IMR-90 (cell line): ENCODE results near the gene LTBP1. TPM values are rescaled to one million over a fixed set of nuclear protein-coding genes. Genes with fewer than 3 reads are reported as not detected.
A peak's percentile ranks its signal among the peaks of the same experiment; 100 is the strongest.

Experiments
- ATAC-seq: fragments of 200-7000 bp; cut with Tn5 transposase; 2 replicates; pipeline ENCODE4 v1.9.1; 2020; ENCODE audit warnings: low read depth, mild to moderate bottlenecking, moderate library complexity
- BruUV-seq: library from RNA; stranded (reverse); fragments of 400-500 nt; replicated peaks from 2 replicates; lab custom pipeline; 2021; lab: Mats Ljungman, UMichigan
- CTCF ChIA-PET: fragments of 300-600 bp; formaldehyde crosslinking; extraction: SDS; loops from one replicate; lab custom pipeline; 2021; ENCODE audit warnings: antibody characterized with exemption; lab: Yijun Ruan, JAX
- POLR2A ChIA-PET: fragments of 300-600 bp; sonication (Branson Sonifier 250); formaldehyde crosslinking; loops from one replicate; lab custom pipeline; 2022; ENCODE audit warnings: antibody characterized with exemption; ENCODE audit not compliant: unreplicated experiment; lab: Charles Lee
- DNase-seq: peaks from one replicate; pipeline ENCODE4 v3.0.0; 2013
- H2AFZ ChIP-seq: replicated peaks from 2 replicates; pipeline ENCODE3; 2013; ENCODE audit warnings: low read length, mild to moderate bottlenecking; ENCODE audit not compliant: poor library complexity
- H2AK5ac ChIP-seq: 2 replicates; pipeline ENCODE4 v1.6.1; 2013; ENCODE audit warnings: low read depth, low read length, inconsistent platforms
- H2AK9ac ChIP-seq: replicated peaks from 2 replicates; pipeline ENCODE3; 2013; ENCODE audit warnings: mild to moderate bottlenecking, low read depth, low read length, moderate library complexity; ENCODE audit not compliant: poor library complexity
- H2BK120ac ChIP-seq: 2 replicates; pipeline ENCODE4 v1.6.1; 2013; ENCODE audit warnings: low read depth, low read length, inconsistent platforms
- H2BK15ac ChIP-seq: 3 replicates; pipeline ENCODE4 v1.6.1; 2013; ENCODE audit warnings: low read depth, low read length, inconsistent platforms
- H2BK20ac ChIP-seq: 2 replicates; pipeline ENCODE4 v1.6.1; 2013; ENCODE audit warnings: low read depth, mild to moderate bottlenecking, inconsistent platforms, low read length, moderate library complexity
- H2BK5ac ChIP-seq: 2 replicates; pipeline ENCODE4 v1.6.1; 2013; ENCODE audit warnings: mild to moderate bottlenecking, low read depth, low read length, inconsistent platforms; ENCODE audit not compliant: poor library complexity, severe bottlenecking
- H3K14ac ChIP-seq: replicated peaks from 2 replicates; pipeline ENCODE4 v1.6.1; 2013; ENCODE audit warnings: low read depth, low read length, inconsistent platforms
- H3K18ac ChIP-seq: 2 replicates; pipeline ENCODE4 v1.6.1; 2013; ENCODE audit warnings: low read depth, low read length, control low read depth
- H3K23ac ChIP-seq: 2 replicates; pipeline ENCODE4 v1.6.1; 2013; ENCODE audit warnings: low read depth, low read length, inconsistent platforms
- H3K27ac ChIP-seq: 2 replicates; pipeline ENCODE4 v1.5.1; 2013; ENCODE audit warnings: mild to moderate bottlenecking, control low read depth, low read length; ENCODE audit not compliant: insufficient read depth
- H3K27me3 ChIP-seq: 2 replicates; pipeline ENCODE4 v1.6.1; 2013; ENCODE audit warnings: low read length; ENCODE audit not compliant: control insufficient read depth, insufficient read depth
- H3K36me3 ChIP-seq: 2 replicates; pipeline ENCODE4 v1.6.1; 2013; ENCODE audit warnings: low read length, mixed read lengths; ENCODE audit not compliant: control insufficient read depth, insufficient read depth
- H3K4ac ChIP-seq: 2 replicates; pipeline ENCODE4 v1.6.1; 2013; ENCODE audit warnings: low read depth, low read length, inconsistent platforms
- H3K4me1 ChIP-seq: 2 replicates; pipeline ENCODE4 v1.6.1; 2013; ENCODE audit warnings: low read length, mixed read lengths; ENCODE audit not compliant: control insufficient read depth, insufficient read depth
- H3K4me2 ChIP-seq: 2 replicates; pipeline ENCODE4 v1.6.1; 2013; ENCODE audit warnings: low read depth, mild to moderate bottlenecking, control low read depth, low read length, moderate library complexity
- H3K4me3 ChIP-seq: 2 replicates; pipeline ENCODE4 v1.5.1; 2013; ENCODE audit warnings: low read depth, mild to moderate bottlenecking, control low read depth, low read length, moderate library complexity; ENCODE audit not compliant: insufficient read depth
- H3K56ac ChIP-seq: 2 replicates; pipeline ENCODE4 v1.6.1; 2013; ENCODE audit warnings: low read length, inconsistent platforms; ENCODE audit not compliant: insufficient read depth; ENCODE audit errors: extremely low read depth
- H3K79me1 ChIP-seq, 2 experiments: 2 replicates each; pipeline ENCODE4 v1.6.1; 2013; ENCODE audit warnings: low read length in 2 of 2, inconsistent platforms in 1 of 2, low read depth in 1 of 2
- H3K9ac ChIP-seq: 2 replicates; pipeline ENCODE4 v1.6.1; 2013; ENCODE audit warnings: low read depth, low read length, control low read depth
- H3K9me1 ChIP-seq: 2 replicates; pipeline ENCODE4 v1.6.1; 2013; ENCODE audit warnings: low read length, inconsistent platforms; ENCODE audit not compliant: insufficient read depth
- H3K9me3 ChIP-seq: 2 replicates; pipeline ENCODE4 v1.6.1; 2013; ENCODE audit warnings: low read length; ENCODE audit not compliant: control insufficient read depth, insufficient read depth
- H4K20me1 ChIP-seq: 2 replicates; pipeline ENCODE4 v1.6.1; 2013; ENCODE audit warnings: low read length, inconsistent platforms; ENCODE audit not compliant: insufficient read depth
- H4K5ac ChIP-seq: 2 replicates; pipeline ENCODE4 v1.6.1; 2013; ENCODE audit warnings: mild to moderate bottlenecking, low read depth, low read length, control low read depth
- H4K8ac ChIP-seq, 2 experiments: 2 replicates each; pipeline ENCODE4 v1.6.1; 2013; ENCODE audit warnings: low read depth in 2 of 2, low read length in 2 of 2, control low read depth in 1 of 2, inconsistent platforms in 1 of 2
- H4K91ac ChIP-seq: 2 replicates; pipeline ENCODE4 v1.6.1; 2013; ENCODE audit warnings: low read depth, low read length, inconsistent platforms; ENCODE audit not compliant: insufficient read depth
- CEBPB ChIP-seq: IDR thresholded peaks from 2 replicates; pipeline ENCODE4 v1.6.1; 2012; ENCODE audit warnings: low read depth, low read length, improper control_type of control experiment
- CHD1 ChIP-seq: IDR thresholded peaks from 2 replicates; pipeline ENCODE4 v1.6.1; 2012; ENCODE audit warnings: low read depth, low read length, improper control_type of control experiment
- CTCF ChIP-seq: conservative IDR thresholded peaks from 2 replicates; pipeline ENCODE4 v1.5.1; 2012; ENCODE audit warnings: mild to moderate bottlenecking, low read depth, low read length, improper control_type of control experiment
- ELK1 ChIP-seq: fragments of 150-350 bp; IDR thresholded peaks from 2 replicates; pipeline ENCODE4 v1.6.1; 2016; ENCODE audit warnings: low read depth, mild to moderate bottlenecking, low read length, moderate library complexity, borderline replicate concordance
- MAFK ChIP-seq: IDR thresholded peaks from 2 replicates; pipeline ENCODE4 v1.6.1; 2012; ENCODE audit warnings: low read depth, low read length, improper control_type of control experiment
- MXI1 ChIP-seq: IDR thresholded peaks from 2 replicates; pipeline ENCODE4 v1.6.1; 2012; ENCODE audit warnings: low read depth, mild to moderate bottlenecking, low read length, moderate library complexity, borderline replicate concordance
- RAD21 ChIP-seq: IDR thresholded peaks from 2 replicates; pipeline ENCODE4 v1.6.1; 2012; ENCODE audit warnings: low read length, improper control_type of control experiment
- WGBS, 2 experiments: methylation state at CpG; one replicate each; pipeline versions ENCODE4 v1.1.5 to v1.1.7; 2013; ENCODE audit warnings: missing lambda C conversion rate in 2 of 2; ENCODE audit not compliant: insufficient read length in 1 of 2; ENCODE audit errors: extremely low coverage in 2 of 2; 5-methylcytosine and 5-hydroxymethylcytosine counted together
- dilution Hi-C: fragments of 300-500 bp; cut with HindIII; formaldehyde crosslinking; loops from one replicate; pipeline ENCODE4 v1.14.3; 2018; ENCODE audit warnings: low sequenced_read_pairs; ENCODE audit not compliant: unreplicated experiment
- in situ Hi-C: fragments of 300-500 bp; cut with MboI; formaldehyde crosslinking; loops from 3 replicates; pipeline ENCODE4 v1.14.3; 2019; ENCODE audit warnings: low sequenced_read_pairs, inconsistent platforms, mixed read lengths
- intact Hi-C: fragments of 100-400 bp; cut with micrococcal nuclease; formaldehyde crosslinking; loops from 2 replicates; pipeline ENCODE4 v1.10.0; 2022
- polyA plus RNA-seq, 3 experiments: library from polyadenylated mRNA; depleted of rRNA; stranded (reverse); fragments of >200 nt; gene quantifications; 2 replicates each; pipeline ENCODE4 v1.2.3, GENCODE V29; 2012; ENCODE audit warnings: low replicate concordance in 1 of 3
- total RNA-seq: library from RNA; depleted of rRNA; stranded (reverse); fragments of >200 nt; gene quantifications from 2 replicates; pipeline ENCODE4 v1.2.3, GENCODE V29; 2012

Gene LTBP1
- total and polyA plus RNA-seq, 2 of the 4 experiments (the other 2 are of a cell fraction), result 235 to 326 TPM

- in situ Hi-C loops (no loop called here), dilution Hi-C loops (no loop called here), intact Hi-C loops (no loop called here)
- Histone ChIP-seq H3K23ac (no peak overlapping the region), H2AK9ac (no peak overlapping the region), H3K27ac (peak overlapping the region; percentile 28; the same call in 1 of the 2 replicates), H3K14ac (no peak overlapping the region; the same call in 1 of the 2 replicates), H3K56ac (no peak overlapping the region), H3K27me3 (no peaks in the 10 kb centered on the region), H3K4me1 (peaks cover 34% of the 10 kb centered on the region), H2AK5ac (peak overlapping the region; percentile 42; the same call in 1 of the 2 replicates), H3K9me1 (peaks cover 29% of the 10 kb centered on the region), H2BK15ac (peak overlapping the region; percentile 62; the same call in 1 of the 3 replicates), H2AFZ (no peak overlapping the region), H3K18ac (peak overlapping the region; percentile 45; the same call in 1 of the 2 replicates), H3K4me2 (no peak overlapping the region), H2BK20ac (peak overlapping the region; percentile 11; the same call in 1 of the 2 replicates), H4K8ac (peak overlapping the region in 1 of 2 experiments; percentile 63; a peak in 3 of 4 replicates), H4K91ac (0 out of 2 replicates have a peak overlapping the region, but pooled peaks have one; percentile 11), H2BK120ac (peak overlapping the region; percentile 13; the same call in 1 of the 2 replicates), H3K9me3 (no peaks in the 10 kb centered on the region), H3K9ac (no peak overlapping the region), H4K5ac (peak overlapping the region; percentile 66), H3K79me1 (peaks cover 39 to 69% of the 10 kb centered on the region in 2 experiments), H3K4ac (peak overlapping the region; percentile 17; the same call in 1 of the 2 replicates), H4K20me1 (no peaks in the 10 kb centered on the region), H2BK5ac (peak overlapping the region; percentile 99), H3K4me3 (no peak overlapping the region), H3K36me3 (peaks cover 25% of the 10 kb centered on the region)
- ChIA-PET POLR2A (no interaction called here), CTCF (no interaction called here)
- DNase-seq (no peak), ATAC-seq (no peak)
- no CpG with 5 or more reads among the region's 3 CpGs for WGBS, 2 experiments
- no TSS peak for BruUV-seq
- TF ChIP-seq ELK1, result no peak
- TF ChIP-seq RAD21, result no peak
- no peak for TF ChIP-seq CTCF
- no peak for TF ChIP-seq MXI1
- no peak for TF ChIP-seq CHD1
- no peak for TF ChIP-seq MAFK
- 0 out of 2 replicates have a peak, but pooled peaks have one; percentile 8 for TF ChIP-seq CEBPB
These were observed 270.7 kb downstream of the LTBP1 start for GRCh38 chr2:33217406-33217805.
